Measurements from ENCODE around the gene PDGFRA.
"Not testable (repeated sequence)": the region's sequence is repeated elsewhere in the genome, so short reads cannot be mapped to it uniquely, and the experiment has no call there.

Gene PDGFRA

DNA sequence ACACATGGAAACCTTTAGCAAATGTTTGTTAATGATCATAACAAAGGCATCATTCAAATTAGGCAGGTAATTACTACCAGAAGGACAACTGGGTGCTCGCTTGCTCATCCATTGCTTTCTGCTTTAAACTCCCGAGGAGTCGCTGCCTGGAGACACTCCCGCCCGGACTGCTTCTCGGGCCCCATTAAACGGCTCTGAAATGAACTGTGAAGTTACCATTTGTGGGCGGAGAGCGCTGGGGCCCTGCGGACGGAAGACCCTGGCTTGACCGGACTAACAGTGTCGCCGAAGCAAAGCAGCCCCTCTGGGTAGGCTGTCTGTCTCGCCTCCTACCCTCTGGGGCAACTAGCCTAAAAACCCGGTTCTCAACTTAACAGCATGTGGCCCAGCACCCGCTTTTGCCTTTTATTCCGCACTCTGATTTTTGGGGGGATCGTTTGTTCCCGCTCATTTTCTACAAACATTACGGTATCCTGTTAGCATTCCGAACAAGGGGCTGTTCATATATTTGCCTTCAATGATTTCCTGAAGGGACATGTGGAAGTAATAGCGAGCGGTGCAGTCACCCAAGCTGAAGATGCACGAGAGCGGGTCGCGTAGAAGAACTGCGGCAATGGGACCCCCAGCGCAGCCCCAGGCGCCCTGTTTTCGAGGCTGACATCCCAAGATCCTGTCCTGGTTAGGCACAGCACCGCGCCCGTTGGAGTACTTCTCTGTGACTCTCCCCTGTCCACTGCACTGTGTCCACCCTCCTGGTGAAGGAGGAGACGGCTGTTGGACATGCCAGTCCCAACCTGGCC lies 1.6 kb upstream of the PDGFRA start:
- DNase-seq (ENCODE audit: low read depth in 2 of 2) = no peak

DNA sequence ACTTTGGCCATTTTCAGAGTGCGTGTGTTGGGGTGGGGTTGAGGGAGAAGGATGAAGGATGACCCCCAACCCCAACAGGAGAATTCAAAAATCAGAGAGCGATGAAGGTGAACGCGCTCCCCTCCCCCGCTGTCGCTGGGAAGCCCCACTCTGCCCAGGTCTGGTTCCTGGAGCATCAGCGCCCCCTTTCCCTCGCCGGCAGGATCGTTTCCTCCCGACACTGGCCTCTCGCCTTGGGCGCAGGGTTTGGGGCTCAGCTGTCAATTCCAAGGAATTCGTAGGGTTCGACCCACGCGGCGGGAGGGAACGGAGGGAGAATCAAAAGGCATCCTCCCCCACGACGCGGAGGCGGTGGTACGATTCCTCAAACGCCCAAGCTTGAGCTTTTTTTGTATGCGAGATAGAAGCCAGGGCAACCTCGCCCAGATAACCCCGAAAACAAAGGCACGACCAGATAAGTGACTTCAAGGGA lies 1.0 kb upstream of the PDGFRA start:
- peak in 1 of 2 donors; percentile 34 for DNase-seq (ENCODE audit: low read depth in 2 of 2)

DNA sequence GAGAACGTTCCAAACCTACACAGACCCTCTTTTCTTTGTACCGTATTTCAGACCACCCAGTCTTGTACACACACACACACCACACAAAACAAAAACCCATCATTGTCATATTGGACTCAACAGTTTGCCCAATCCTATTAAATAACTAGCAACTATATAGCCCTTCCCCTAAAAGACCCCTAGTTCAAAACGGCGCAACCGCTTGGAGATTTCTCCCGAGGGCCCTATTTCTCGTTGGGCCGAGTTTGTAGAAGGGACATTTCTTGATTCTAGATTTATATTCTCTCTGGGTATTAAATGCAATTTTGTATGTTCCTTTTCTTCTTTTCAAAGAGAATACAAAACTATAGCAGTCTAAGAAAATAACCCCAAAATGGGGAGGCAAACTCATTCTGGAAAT lies 547 bp upstream of the PDGFRA start:
- DNase-seq (ENCODE audit: low read depth in 2 of 2) = no peak

GRCh38 chr4:54229631-54230483 lies 764 bp downstream of the PDGFRA start:
- no peak for DNase-seq (ENCODE audit: low read depth in 2 of 2)

- no peak for DNase-seq (ENCODE audit: low read depth in 2 of 2)
Measured at GRCh38 chr4:54230484-54231418, 1.7 kb downstream of the PDGFRA start.

DNA sequence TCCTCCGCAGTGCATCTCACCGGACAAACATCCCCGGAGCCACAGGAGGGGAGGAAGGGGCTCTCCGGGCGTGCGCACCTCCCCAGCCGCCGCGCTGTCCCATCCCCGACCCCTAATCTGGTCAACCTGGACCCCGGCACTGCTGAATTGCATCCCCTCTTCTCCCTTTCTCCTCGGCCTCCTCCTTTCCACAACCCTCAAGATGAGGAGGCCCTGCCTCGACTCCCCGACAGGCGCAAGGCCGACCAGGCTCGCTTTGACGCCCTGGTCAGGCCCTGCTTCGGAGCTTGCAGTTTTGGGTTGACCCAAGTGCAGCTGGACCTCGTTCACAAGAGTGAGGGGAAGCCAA lies 2.3 kb downstream of the PDGFRA start:
- no peak for DNase-seq (ENCODE audit: low read depth in 2 of 2)

DNA sequence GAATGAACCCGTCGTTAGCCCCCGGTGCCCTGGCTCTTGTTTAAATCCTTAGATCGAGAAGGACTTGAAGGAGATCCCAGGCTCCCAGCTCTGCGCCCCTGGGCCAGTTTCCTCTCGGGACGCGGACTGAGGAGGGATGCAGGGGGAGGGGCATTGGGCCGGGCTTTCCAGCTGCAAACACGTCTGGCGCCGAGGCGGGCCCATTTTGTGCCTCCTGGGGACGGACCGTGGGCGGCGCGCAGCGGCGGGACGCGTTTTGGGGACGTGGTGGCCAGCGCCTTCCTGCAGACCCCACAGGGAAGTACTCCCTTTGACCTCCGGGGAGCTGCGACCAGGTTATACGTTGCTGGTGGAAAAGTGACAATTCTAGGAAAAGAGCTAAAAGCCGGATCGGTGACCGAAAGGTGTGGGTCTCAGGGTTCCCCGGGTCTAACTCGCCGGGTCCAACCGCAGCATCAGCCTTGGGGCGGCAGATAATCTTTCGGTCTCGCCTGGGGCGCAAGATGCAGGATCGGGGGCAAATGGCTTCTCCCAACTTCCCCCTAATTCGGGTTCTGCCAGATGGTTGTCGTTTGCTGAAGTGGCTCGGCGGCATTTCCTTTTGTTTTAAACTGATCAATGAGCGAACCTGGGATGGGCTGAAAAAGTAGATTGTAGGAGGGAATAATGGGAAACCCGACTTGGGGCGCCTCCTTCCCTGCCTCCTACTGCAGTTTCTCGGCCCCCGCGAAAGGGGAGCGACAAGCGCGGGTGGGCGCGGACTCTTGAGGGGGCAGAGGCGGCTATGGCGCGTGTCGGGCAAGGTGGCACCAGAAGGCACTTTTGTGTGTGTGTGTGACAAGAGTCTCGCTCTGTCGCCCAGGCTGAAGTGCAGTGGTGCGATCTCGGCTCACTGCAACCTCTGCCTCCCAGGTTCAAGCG lies 2.9 kb downstream of the PDGFRA start:
- no peak for DNase-seq (ENCODE audit: low read depth in 2 of 2)

GRCh38 chr4:54233277-54233696 lies 4.2 kb downstream of the PDGFRA start:
- peak; percentile 66 to 75 for DNase-seq (ENCODE audit: low read depth in 2 of 2)

GRCh38 chr4:54233697-54234496 lies 4.8 kb downstream of the PDGFRA start:
- peak; percentile 42 to 50 for DNase-seq (ENCODE audit: low read depth in 2 of 2)

DNA sequence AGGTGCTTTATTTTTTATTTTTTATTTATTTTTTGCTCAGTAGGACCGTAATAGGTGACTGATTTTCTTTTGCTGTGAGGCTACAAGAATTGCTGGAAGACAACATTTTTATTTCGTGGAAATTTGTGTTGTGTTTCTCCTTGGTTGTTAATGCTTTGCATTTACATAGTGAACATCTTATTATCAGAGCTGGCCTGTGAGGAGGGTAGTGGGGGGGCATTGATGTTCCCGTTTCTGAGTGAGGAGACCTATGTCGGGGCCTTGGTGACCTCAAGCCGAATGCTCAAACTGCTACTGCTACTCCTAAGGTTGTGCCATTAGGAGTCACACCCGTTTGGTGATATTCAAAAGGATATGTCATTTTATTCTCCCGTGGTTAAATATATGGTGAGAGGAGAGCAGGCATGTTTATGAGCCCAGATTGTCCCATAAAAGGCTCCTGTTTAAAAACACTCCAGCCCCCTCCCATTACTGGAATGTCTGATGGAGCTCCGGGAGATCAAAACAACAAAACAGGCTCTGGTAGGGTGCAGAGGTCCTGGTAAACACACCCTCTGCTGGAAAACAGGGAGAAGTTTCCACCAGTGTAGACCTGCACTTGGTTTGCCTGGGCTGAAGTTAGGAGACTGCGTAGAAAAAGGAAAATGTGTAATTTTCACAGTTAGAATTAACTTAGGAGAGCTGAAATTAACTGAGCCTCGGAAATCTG lies 5.6 kb downstream of the PDGFRA start:
- DNase-seq (ENCODE audit: low read depth in 2 of 2) = no peak

DNA sequence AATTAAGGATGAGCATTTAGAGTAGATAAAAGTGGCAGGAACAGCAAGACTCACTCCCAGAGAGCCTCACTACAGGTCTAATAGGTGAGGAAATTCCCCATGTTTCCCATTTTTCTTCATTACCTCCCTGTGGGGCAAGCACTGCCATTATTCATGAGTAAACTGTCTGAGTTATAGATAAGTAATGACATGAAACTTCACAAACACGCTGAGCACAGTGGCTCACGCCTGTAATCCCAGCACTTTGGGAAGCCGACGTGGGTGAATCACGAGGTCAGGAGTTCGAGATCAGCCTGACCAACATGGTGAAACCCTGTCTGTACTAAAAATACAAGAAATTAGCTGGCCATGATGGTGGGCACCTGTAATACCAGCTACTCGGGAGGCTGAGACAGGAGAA lies 7.2 kb downstream of the PDGFRA start:
- not testable (repeated sequence) for DNase-seq (ENCODE audit: low read depth in 2 of 2)

GRCh38 chr4:54237770-54238169 lies 8.7 kb downstream of the PDGFRA start:
- no peak for DNase-seq (ENCODE audit: low read depth in 2 of 2)

DNA sequence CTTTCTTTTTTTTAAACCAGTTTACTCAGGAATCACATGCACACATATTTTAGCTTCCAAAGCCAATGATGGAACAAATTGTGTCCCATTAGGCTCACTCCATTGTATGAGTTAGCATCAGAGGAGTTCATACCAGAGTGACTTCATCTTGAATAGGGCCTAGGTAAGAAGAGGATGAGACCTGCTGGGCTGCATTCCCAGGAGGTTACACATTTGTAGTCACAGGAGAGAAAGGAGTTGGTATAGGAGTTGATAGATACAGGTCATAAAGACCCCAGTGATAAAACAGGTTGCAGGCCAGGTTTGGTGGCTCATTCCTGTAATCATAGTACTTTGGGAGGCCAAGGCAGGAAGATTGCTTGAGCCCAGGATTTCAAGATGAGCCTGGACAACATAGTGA lies 9.3 kb downstream of the PDGFRA start:
- no peak for DNase-seq (ENCODE audit: low read depth in 2 of 2)

GRCh38 chr4:54241268-54241823 lies 12.3 kb downstream of the PDGFRA start:
- not testable (repeated sequence) for DNase-seq (ENCODE audit: low read depth in 2 of 2)

GRCh38 chr4:54243541-54243940 lies 14.4 kb downstream of the PDGFRA start:
- not testable (repeated sequence) for DNase-seq (ENCODE audit: low read depth in 2 of 2)

GRCh38 chr4:54252312-54252711 lies 23.2 kb downstream of the PDGFRA start:
- DNase-seq (ENCODE audit: low read depth in 2 of 2) = not testable (repeated sequence)

GRCh38 chr4:54254116-54254914 lies 25.2 kb downstream of the PDGFRA start:
- DNase-seq (ENCODE audit: low read depth in 2 of 2) = no peak

DNA sequence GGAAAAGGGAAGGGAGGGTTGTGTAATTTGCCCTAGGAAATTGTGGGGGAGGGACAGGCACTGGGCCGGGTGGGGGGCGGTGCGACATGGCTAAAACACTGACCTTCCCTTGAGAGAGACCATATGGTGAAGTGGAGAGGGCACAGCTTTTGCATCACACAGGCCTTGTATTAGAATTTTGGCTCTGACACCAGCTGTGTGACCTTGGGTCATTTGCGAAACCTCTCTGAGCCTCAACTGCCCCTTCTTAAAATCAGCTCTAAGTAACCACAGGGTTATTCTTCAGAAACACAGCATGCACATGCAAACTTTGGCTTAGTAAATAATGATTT lies 25.8 kb downstream of the PDGFRA start:
- DNase-seq (ENCODE audit: low read depth in 2 of 2) = no peak

Data from stimulated activated CD8-positive, alpha-beta memory T cell treated with anti-CD3 and anti-CD28 coated beads, Interleukin-2, amount 100 ng/mL, for 48 hours (primary cell).